Psoas muscle (tissue), 8 donors: ENCODE results near the gene DMAC1. TPM values are rescaled to one million over a fixed set of nuclear protein-coding genes. Genes with fewer than 3 reads are reported as not detected.

Source experiments
- ATAC-seq, 4 donors: fragments of 200-7000 bp; cut with Tn5 transposase; one replicate each; pipeline ENCODE4 v1.9.1; 2020; ENCODE audit warnings: moderate library complexity in 3 of 4, mild to moderate bottlenecking in 2 of 4
- DNase-seq, 2 donors: peaks; one replicate each; pipeline ENCODE4 v3.0.0-alpha.2; 2020
- H3K27ac ChIP-seq: fragments of 200-600 bp; one replicate; pipeline ENCODE4 v1.8.0; 2022
- H3K27me3 ChIP-seq, 3 donors: fragments of 200-600 bp in 1 of 3; one replicate each; pipeline versions ENCODE4 v1.6.1 to v1.8.0; 2013 to 2022; ENCODE audit warnings: low read length in 2 of 3, mild to moderate bottlenecking in 2 of 3, moderate library complexity in 1 of 3; ENCODE audit not compliant: insufficient read depth in 3 of 3
- H3K36me3 ChIP-seq, 2 donors: fragments of 200-600 bp in 1 of 2; one replicate each; pipeline versions ENCODE4 v1.6.1 to v1.8.0; 2013 to 2022; ENCODE audit warnings: low read depth in 1 of 2, mild to moderate bottlenecking in 1 of 2, moderate library complexity in 1 of 2; ENCODE audit not compliant: insufficient read depth in 1 of 2
- H3K4me1 ChIP-seq: fragments of 200-600 bp; one replicate; pipeline ENCODE4 v1.8.0; 2022
- H3K4me3 ChIP-seq: fragments of 200-600 bp; one replicate; pipeline ENCODE4 v1.8.0; 2022; ENCODE audit warnings: mild to moderate bottlenecking
- H3K9me3 ChIP-seq: fragments of 200-600 bp; one replicate; pipeline ENCODE4 v1.8.0; 2022
- WGBS, 3 donors: extraction: QIAGEN DNeasy Blood & Tissue Kit; methylation state at CpG; one replicate each; pipeline versions ENCODE4 v1.1.6 to v1.1.7; 2013; 5-methylcytosine and 5-hydroxymethylcytosine counted together
- intact Hi-C, 2 donors: fragments of 100-400 bp; cut with DNase I; formaldehyde crosslinking; loops; one replicate each; pipeline versions ENCODE4 v1.11.0 to v1.14.2; 2022
- polyA plus RNA-seq, 3 donors: library from polyadenylated mRNA; stranded (reverse); fragments of 200-250 nt; gene quantifications; one replicate each; pipeline ENCODE4 v1.2.3, GENCODE V29; 2013
- total RNA-seq, 4 donors: library from RNA; stranded (reverse); fragmentation: NEBNext Ultra II Directional in 2 of 4; extraction: Animal tissue kit (Norgen Biotek cat#: 25700) in 2 of 4; gene quantifications; one replicate each; pipeline versions ENCODE4 v1.2.1 to v1.2.4, GENCODE V29; 2021 to 2023
- TF ChIP-seq, protein P1 (sequence below): fragments of 200-600 bp; IDR thresholded peaks from one replicate; pipeline ENCODE4 v1.8.0; 2022; ENCODE audit warnings: antibody characterized with exemption
- donor health status: healthy with polysubstance abuse.
- donor health status: DM: no; HTN: no; CAD: no; lungs with moderate emphysema.
- donor health status: Bipolar disorder and iron deficiency.
- donor health status: healthy.
- donor health status: DM: yes; HTN: yes; CAD: no.
- donor health status: DM: no; HTN: no; CAD: no.
- donor health status: DM: no; HTN: no; CAD: no.
- donor health status: DM: yes; HTN: yes; CAD: no.

DMAC1 gene
- total and polyA plus RNA-seq, 7 donors, result 17.9 to 125 (median 86.5) TPM

DNA sequence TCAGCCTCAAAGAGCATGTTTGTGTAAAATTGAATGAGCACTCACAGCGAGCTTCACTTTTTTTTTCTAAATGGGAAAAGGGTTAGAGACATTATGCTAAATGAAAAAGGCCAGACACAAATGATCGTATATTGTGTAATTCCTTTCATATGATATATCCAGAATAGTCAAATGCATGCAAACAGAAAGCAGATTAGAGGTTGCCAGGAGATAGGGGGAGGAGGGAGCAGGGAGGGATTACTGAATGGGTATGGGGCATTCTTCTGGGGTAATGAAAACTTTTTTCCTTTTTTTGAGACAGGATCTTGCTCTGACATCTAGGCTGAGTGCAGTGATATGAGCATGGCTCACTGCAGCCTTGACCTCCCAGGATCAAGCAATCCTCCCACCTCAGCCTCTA is 47.1 kb downstream of the DMAC1 start:
- intact Hi-C loops, result no loop called here
- no peaks in the 10 kb centered on the region for H3K4me1 ChIP-seq
- no peaks in the 10 kb centered on the region for H3K27me3 ChIP-seq
- H3K36me3 ChIP-seq, result no peaks in the 10 kb centered on the region
- ATAC-seq, result no peak
- no peaks in the 10 kb centered on the region for H3K9me3 ChIP-seq
- H3K27ac ChIP-seq, result no peak overlapping the region
- no peak for DNase-seq
- TF ChIP-seq, protein P1, sequence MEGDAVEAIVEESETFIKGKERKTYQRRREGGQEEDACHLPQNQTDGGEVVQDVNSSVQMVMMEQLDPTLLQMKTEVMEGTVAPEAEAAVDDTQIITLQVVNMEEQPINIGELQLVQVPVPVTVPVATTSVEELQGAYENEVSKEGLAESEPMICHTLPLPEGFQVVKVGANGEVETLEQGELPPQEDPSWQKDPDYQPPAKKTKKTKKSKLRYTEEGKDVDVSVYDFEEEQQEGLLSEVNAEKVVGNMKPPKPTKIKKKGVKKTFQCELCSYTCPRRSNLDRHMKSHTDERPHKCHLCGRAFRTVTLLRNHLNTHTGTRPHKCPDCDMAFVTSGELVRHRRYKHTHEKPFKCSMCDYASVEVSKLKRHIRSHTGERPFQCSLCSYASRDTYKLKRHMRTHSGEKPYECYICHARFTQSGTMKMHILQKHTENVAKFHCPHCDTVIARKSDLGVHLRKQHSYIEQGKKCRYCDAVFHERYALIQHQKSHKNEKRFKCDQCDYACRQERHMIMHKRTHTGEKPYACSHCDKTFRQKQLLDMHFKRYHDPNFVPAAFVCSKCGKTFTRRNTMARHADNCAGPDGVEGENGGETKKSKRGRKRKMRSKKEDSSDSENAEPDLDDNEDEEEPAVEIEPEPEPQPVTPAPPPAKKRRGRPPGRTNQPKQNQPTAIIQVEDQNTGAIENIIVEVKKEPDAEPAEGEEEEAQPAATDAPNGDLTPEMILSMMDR, result no peak
- H3K4me3 ChIP-seq, result no peak overlapping the region
- 79 to 87% (median 85%) methylated on average over 2 of the region's 2 CpGs for WGBS, 3 donors
